BE2C (cell line): ENCODE results near the gene NSMCE4A.
"Not testable (repeated sequence)": the region's sequence is repeated elsewhere in the genome, so short reads cannot be mapped to it uniquely, and the experiment has no call there.

ENCODE experiments used
- DNase-seq: peaks from one replicate; pipeline ENCODE4 v3.0.0-alpha.2; 2020
- H3K27me3 ChIP-seq: fragments of 250-450 bp; sonication (Bioruptor Pico); 2 replicates; pipeline ENCODE4 v1.5.1; 2020; ENCODE audit warnings: mild to moderate bottlenecking
- H3K36me3 ChIP-seq: fragments of 250-450 bp; sonication (Bioruptor Pico); 2 replicates; pipeline ENCODE4 v1.5.1; 2020; ENCODE audit warnings: mild to moderate bottlenecking
- H3K4me1 ChIP-seq: fragments of 250-450 bp; sonication (Bioruptor Pico); 2 replicates; pipeline ENCODE4 v1.5.1; 2020
- H3K4me3 ChIP-seq: 2 replicates; pipeline ENCODE4 v1.5.1; 2011; ENCODE audit warnings: low read depth, low read length
- H3K9me3 ChIP-seq: fragments of 250-450 bp; sonication (Bioruptor Pico); 2 replicates; pipeline ENCODE4 v1.5.1; 2020
- TF ChIP-seq, protein P1 (sequence below): IDR thresholded peaks from 2 replicates; pipeline ENCODE4 v1.5.1; 2012; ENCODE audit warnings: mild to moderate bottlenecking, low read depth, low read length

The NSMCE4A gene

GRCh38 chr10:121994429-121994941, 19.5 kb upstream of the NSMCE4A start:
- Histone ChIP-seq H3K9me3 (no peaks in the 10 kb centered on the region), H3K4me3 (no peak overlapping the region), H3K4me1 (no peaks in the 10 kb centered on the region), H3K36me3 (no peaks in the 10 kb centered on the region), H3K27me3 (no peaks in the 10 kb centered on the region)
- DNase-seq, result no peak
- TF ChIP-seq, protein P1, sequence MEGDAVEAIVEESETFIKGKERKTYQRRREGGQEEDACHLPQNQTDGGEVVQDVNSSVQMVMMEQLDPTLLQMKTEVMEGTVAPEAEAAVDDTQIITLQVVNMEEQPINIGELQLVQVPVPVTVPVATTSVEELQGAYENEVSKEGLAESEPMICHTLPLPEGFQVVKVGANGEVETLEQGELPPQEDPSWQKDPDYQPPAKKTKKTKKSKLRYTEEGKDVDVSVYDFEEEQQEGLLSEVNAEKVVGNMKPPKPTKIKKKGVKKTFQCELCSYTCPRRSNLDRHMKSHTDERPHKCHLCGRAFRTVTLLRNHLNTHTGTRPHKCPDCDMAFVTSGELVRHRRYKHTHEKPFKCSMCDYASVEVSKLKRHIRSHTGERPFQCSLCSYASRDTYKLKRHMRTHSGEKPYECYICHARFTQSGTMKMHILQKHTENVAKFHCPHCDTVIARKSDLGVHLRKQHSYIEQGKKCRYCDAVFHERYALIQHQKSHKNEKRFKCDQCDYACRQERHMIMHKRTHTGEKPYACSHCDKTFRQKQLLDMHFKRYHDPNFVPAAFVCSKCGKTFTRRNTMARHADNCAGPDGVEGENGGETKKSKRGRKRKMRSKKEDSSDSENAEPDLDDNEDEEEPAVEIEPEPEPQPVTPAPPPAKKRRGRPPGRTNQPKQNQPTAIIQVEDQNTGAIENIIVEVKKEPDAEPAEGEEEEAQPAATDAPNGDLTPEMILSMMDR, result no peak

- not testable (repeated sequence) for H3K27me3 ChIP-seq, H3K4me3 ChIP-seq, H3K4me1 ChIP-seq, H3K36me3 ChIP-seq, DNase-seq, H3K9me3 ChIP-seq
Observed at GRCh38 chr10:121991727-121992126, 16.7 kb upstream of the NSMCE4A start.

- Histone ChIP-seq H3K36me3 (no peaks in the 10 kb centered on the region), H3K27me3 (no peaks in the 10 kb centered on the region), H3K4me3 (no peak overlapping the region), H3K9me3 (no peaks in the 10 kb centered on the region), H3K4me1 (no peaks in the 10 kb centered on the region)
- no peak for DNase-seq
- TF ChIP-seq, protein P1, result no peak
Observed at GRCh38 chr10:121990015-121990677, 15.1 kb upstream of the NSMCE4A start.

GRCh38 chr10:121988361-121989324, 13.6 kb upstream of the NSMCE4A start, which contains the start of gene TACC2:
TSS of gene TACC2 (plus strand) at chr10:121989163. CDS start at chr10:122021982, 32,819 bp downstream.
- Histone ChIP-seq H3K36me3 (no peaks in the 10 kb centered on the region), H3K27me3 (no peaks in the 10 kb centered on the region), H3K4me1 (no peaks in the 10 kb centered on the region), H3K4me3 (no peak within 1 kb of the TSS), H3K9me3 (no peaks in the 10 kb centered on the region)
- TF ChIP-seq, protein P1, result no peak
- DNase-seq, result no peak

GRCh38 chr10:121984463-121984862, 9.4 kb upstream of the NSMCE4A start:
- Histone ChIP-seq H3K27me3 (no peaks in the 10 kb centered on the region), H3K4me1 (no peaks in the 10 kb centered on the region), H3K4me3 (no peak overlapping the region), H3K36me3 (no peaks in the 10 kb centered on the region), H3K9me3 (no peaks in the 10 kb centered on the region)
- TF ChIP-seq, protein P1, result no peak
- DNase-seq, result no peak

DNA sequence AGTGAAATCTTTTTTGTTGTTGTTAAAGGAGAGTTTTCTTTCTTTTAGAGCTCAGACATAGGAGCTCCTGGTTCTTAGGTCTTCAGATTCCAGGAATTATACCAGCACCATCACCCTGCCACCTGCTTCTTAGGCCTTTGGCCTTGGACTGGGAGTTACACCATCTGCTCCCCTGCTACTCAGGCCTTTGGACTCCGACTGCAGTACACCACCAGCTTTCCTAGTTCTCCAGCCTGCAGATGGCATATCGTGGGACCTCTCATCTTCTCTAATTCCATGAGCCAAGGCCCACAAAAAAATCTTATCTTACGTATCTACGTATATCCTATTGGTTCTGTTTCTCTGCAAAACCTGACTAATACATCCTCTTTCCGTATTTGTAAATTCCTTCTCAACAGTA, 8.8 kb upstream of the NSMCE4A start:
- Histone ChIP-seq H3K4me1 (no peaks in the 10 kb centered on the region), H3K9me3 (no peaks in the 10 kb centered on the region), H3K27me3 (no peaks in the 10 kb centered on the region), H3K36me3 (no peaks in the 10 kb centered on the region), H3K4me3 (no peak overlapping the region)
- DNase-seq, result no peak
- TF ChIP-seq, protein P1, result no peak
